H1 (cell line): ENCODE data around the gene CXCL11. TPM values are rescaled to one million over a fixed set of nuclear protein-coding genes. Genes with fewer than 3 reads are reported as not detected.

ENCODE experiments used
- CTCF ChIA-PET: fragments of 300-600 bp; sonication (Branson Sonifier 250); formaldehyde crosslinking; loops from one replicate; lab custom pipeline; 2021; ENCODE audit not compliant: partially characterized antibody; lab: Charles Lee
- POLR2A ChIA-PET: fragments of 300-600 bp; sonication (Branson Sonifier 250); formaldehyde crosslinking; loops from one replicate; lab custom pipeline; 2021; ENCODE audit warnings: inconsistent platforms; ENCODE audit not compliant: partially characterized antibody; lab: Charles Lee
- DNase-seq, 2 experiments: peaks; one replicate each; pipeline versions ENCODE4 v3.0.0 to v3.0.0-alpha.2; 2010 to 2022; ENCODE audit warnings: low spot score in 2 of 2, low read depth in 1 of 2, mixed read lengths in 1 of 2
- FAIRE-seq: peaks from 2 replicates; lab custom pipeline; 2011; peaks lifted over from hg19 to GRCh38; lab: Jason Lieb, UNC
- H2AFZ ChIP-seq: 2 replicates; pipeline ENCODE4 v1.8.1; 2012; ENCODE audit warnings: low read length, inconsistent platforms
- H2AK5ac ChIP-seq: 2 replicates; pipeline ENCODE4 v1.6.1; 2013; ENCODE audit warnings: low read depth, low read length
- H2BK120ac ChIP-seq: replicated peaks from 2 replicates; pipeline ENCODE3; 2013; ENCODE audit warnings: low read depth, low read length, inconsistent platforms
- H2BK12ac ChIP-seq: 2 replicates; pipeline ENCODE4 v1.6.1; 2013; ENCODE audit warnings: low read depth, low read length
- H2BK15ac ChIP-seq: 2 replicates; pipeline ENCODE4 v1.6.1; 2013; ENCODE audit warnings: low read length
- H2BK20ac ChIP-seq: 2 replicates; pipeline ENCODE4 v1.6.1; 2013; ENCODE audit warnings: low read length
- H2BK5ac ChIP-seq: 2 replicates; pipeline ENCODE4 v1.6.1; 2013; ENCODE audit warnings: low read depth, low read length
- H3K14ac ChIP-seq: 2 replicates; pipeline ENCODE4 v1.6.1; 2013; ENCODE audit warnings: inconsistent platforms; ENCODE audit not compliant: insufficient read length
- H3K18ac ChIP-seq: 2 replicates; pipeline ENCODE4 v1.6.1; 2013; ENCODE audit warnings: low read length; ENCODE audit errors: extremely low read depth
- H3K23ac ChIP-seq: 2 replicates; pipeline ENCODE4 v1.6.1; 2013; ENCODE audit warnings: inconsistent platforms; ENCODE audit not compliant: insufficient read length
- H3K23me2 ChIP-seq: 2 replicates; pipeline ENCODE4 v1.6.1; 2013; ENCODE audit warnings: low read depth, low read length
- H3K27ac ChIP-seq: 2 replicates; pipeline ENCODE4 v1.6.1; 2011; ENCODE audit warnings: low read depth, low read length, inconsistent platforms
- H3K27me3 ChIP-seq, 4 experiments: replicated peaks in 1 of 4; 1 replicate in 1 of 4; 2 replicates in 3 of 4; pipeline versions ENCODE4 v1.6.1 to v1.8.1; 2011 to 2013; ENCODE audit warnings: low read length in 3 of 4, mild to moderate bottlenecking in 3 of 4, inconsistent platforms in 2 of 4, mixed read lengths in 2 of 4, moderate library complexity in 1 of 4; ENCODE audit not compliant: control insufficient read depth in 3 of 4, insufficient read depth in 3 of 4; ENCODE audit errors: extremely low read depth in 1 of 4
- H3K36me3 ChIP-seq, 4 experiments: 2 replicates each; pipeline versions ENCODE4 v1.6.1 to v1.8.1; 2011 to 2013; ENCODE audit warnings: mild to moderate bottlenecking in 4 of 4, low read length in 3 of 4, moderate library complexity in 2 of 4, control low read depth in 1 of 4, inconsistent platforms in 1 of 4; ENCODE audit not compliant: insufficient read depth in 4 of 4, control insufficient read depth in 2 of 4
- H3K4ac ChIP-seq: replicated peaks from 2 replicates; pipeline ENCODE3; 2013; ENCODE audit warnings: low read length, low read depth, mixed read lengths, inconsistent platforms; ENCODE audit not compliant: insufficient read length
- H3K4me1 ChIP-seq, 4 experiments: replicated peaks in 1 of 4; 1 replicate in 1 of 4; 2 replicates in 3 of 4; pipeline versions ENCODE4 v1.6.1 to v1.8.1; 2011 to 2013; ENCODE audit warnings: low read length in 3 of 4, inconsistent platforms in 2 of 4, mixed read lengths in 1 of 4; ENCODE audit not compliant: insufficient read depth in 4 of 4, control insufficient read depth in 3 of 4
- H3K4me2 ChIP-seq, 2 experiments: 2 replicates each; pipeline versions ENCODE4 v1.6.1 to v1.8.1; 2011 to 2013; ENCODE audit warnings: low read depth in 2 of 2, low read length in 2 of 2, control low read depth in 1 of 2, inconsistent platforms in 1 of 2, mild to moderate bottlenecking in 1 of 2; ENCODE audit not compliant: insufficient read depth in 1 of 2
- H3K4me3 ChIP-seq, 4 experiments: fragments of 200-600, 300-600 bp in 1 of 4; sonication (generic), shearing (Covaris generic), sonication (Bioruptor Twin) in 1 of 4; 2 replicates each; pipeline versions ENCODE4 v1.5.1 to v1.8.1; 2011 to 2016; ENCODE audit warnings: low read length in 4 of 4, low read depth in 3 of 4, control low read depth in 2 of 4, inconsistent platforms in 2 of 4, mild to moderate bottlenecking in 2 of 4, mixed read lengths in 1 of 4, moderate library complexity in 1 of 4; ENCODE audit not compliant: insufficient read depth in 2 of 4; ENCODE audit errors: extremely low read depth in 1 of 4
- H3K56ac ChIP-seq: replicated peaks from 2 replicates; pipeline ENCODE3; 2013; ENCODE audit warnings: low read depth, mild to moderate bottlenecking, mixed read lengths, low read length, inconsistent platforms; ENCODE audit not compliant: insufficient read length
- H3K79me1 ChIP-seq: 2 replicates; pipeline ENCODE4 v1.6.1; 2013; ENCODE audit warnings: low read depth, low read length, control low read depth
- H3K79me2 ChIP-seq, 2 experiments: 2 replicates each; pipeline versions ENCODE4 v1.6.1 to v1.8.1; 2012 to 2013; ENCODE audit warnings: low read length in 2 of 2, mild to moderate bottlenecking in 2 of 2, inconsistent platforms in 1 of 2; ENCODE audit not compliant: insufficient read depth in 2 of 2, control insufficient read depth in 1 of 2
- H3K9ac ChIP-seq, 4 experiments: replicated peaks in 1 of 4; 1 replicate in 1 of 4; 2 replicates in 3 of 4; pipeline versions ENCODE4 v1.6.1 to v1.8.1; 2011 to 2013; ENCODE audit warnings: low read depth in 3 of 4, low read length in 3 of 4, control low read depth in 2 of 4, mild to moderate bottlenecking in 2 of 4, moderate library complexity in 2 of 4, inconsistent platforms in 1 of 4; ENCODE audit errors: extremely low read depth in 1 of 4
- H3K9me3 ChIP-seq, 2 experiments: 2 replicates each; pipeline versions ENCODE4 v1.6.1 to v1.8.1; 2012 to 2013; ENCODE audit warnings: mild to moderate bottlenecking in 2 of 2, moderate library complexity in 2 of 2, control low read depth in 1 of 2, inconsistent platforms in 1 of 2, low read depth in 1 of 2, low read length in 1 of 2, mixed read lengths in 1 of 2; ENCODE audit not compliant: insufficient read depth in 2 of 2
- H4K20me1 ChIP-seq, 2 experiments: replicated peaks in 1 of 2; 2 replicates each; pipeline versions ENCODE3 to v1.8.1; 2011 to 2013; ENCODE audit warnings: inconsistent platforms in 2 of 2, low read length in 2 of 2, mild to moderate bottlenecking in 1 of 2; ENCODE audit not compliant: insufficient read depth in 2 of 2, control insufficient read depth in 1 of 2
- H4K5ac ChIP-seq: 2 replicates; pipeline ENCODE4 v1.6.1; 2013; ENCODE audit warnings: low read length, low read depth, mixed read lengths, inconsistent platforms; ENCODE audit not compliant: insufficient read length
- H4K8ac ChIP-seq: 2 replicates; pipeline ENCODE4 v1.8.0; 2013; ENCODE audit warnings: mild to moderate bottlenecking, moderate library complexity, low read length, inconsistent platforms; ENCODE audit not compliant: insufficient read depth; ENCODE audit errors: extremely low read depth
- H4K91ac ChIP-seq: replicated peaks from 2 replicates; pipeline ENCODE3; 2013; ENCODE audit warnings: low read length, mixed read lengths, inconsistent platforms; ENCODE audit not compliant: insufficient read length
- CBX8 ChIP-seq: fragments of 300-800, 300-1000 bp; sonication (generic); IDR thresholded peaks from 2 replicates; pipeline ENCODE4 v1.7.1; 2016; ENCODE audit warnings: low read depth, low read length, borderline replicate concordance
- CEBPB ChIP-seq: IDR thresholded peaks from 2 replicates; pipeline ENCODE4 v1.6.1; 2012; ENCODE audit warnings: low read depth, low read length
- EZH2 ChIP-seq: fragments of 200-600 bp; sonication (generic); IDR thresholded peaks from 2 replicates; pipeline ENCODE4 v1.7.1; 2012; ENCODE audit warnings: low read depth, mild to moderate bottlenecking, moderate library complexity, low read length, inconsistent platforms; ENCODE audit not compliant: severe bottlenecking
- SIX5 ChIP-seq: IDR thresholded peaks from 2 replicates; pipeline ENCODE4 v1.6.1; 2011; ENCODE audit warnings: mild to moderate bottlenecking, low read depth, low read length
- SP1 ChIP-seq: IDR thresholded peaks from 2 replicates; pipeline ENCODE4 v1.6.1; 2011; ENCODE audit warnings: low read depth, low read length
- SRF ChIP-seq: IDR thresholded peaks from 2 replicates; pipeline ENCODE4 v1.6.1; 2011; ENCODE audit warnings: mild to moderate bottlenecking, low read depth, low read length, moderate library complexity
- TBP ChIP-seq: IDR thresholded peaks from 2 replicates; pipeline ENCODE4 v1.6.1; 2011; ENCODE audit warnings: low read depth, low read length, improper control_type of control experiment
- WGBS, 2 experiments: shearing (Covaris generic) in 1 of 2; methylation state at CpG; one replicate each; pipeline versions ENCODE4 v1.1.6 to v1.1.7; 2013 to 2015; ENCODE audit warnings: low lambda C conversion rate in 2 of 2, mixed read lengths in 2 of 2, inconsistent platforms in 1 of 2, low coverage in 1 of 2, missing lambda C conversion rate in 1 of 2; ENCODE audit not compliant: insufficient replicate concordance in 2 of 2, insufficient coverage in 1 of 2, insufficient read length in 1 of 2; ENCODE audit errors: extremely low coverage in 1 of 2, missing lambda C conversion rate in 1 of 2; 5-methylcytosine and 5-hydroxymethylcytosine counted together
- polyA plus RNA-seq, 7 experiments: library from polyadenylated mRNA; depleted of rRNA in 3 of 7; stranded (reverse) in 5 of 7; unstranded in 2 of 7; fragments of >200 nt in 5 of 7; fragments of 200-250 nt in 2 of 7; gene quantifications; 1 replicate in 5 of 7; 2 replicates in 1 of 7; 4 replicates in 1 of 7; pipeline versions ENCODE4 v1.2.1 to v1.2.3, GENCODE V29; 2011 to 2013; ENCODE audit warnings: missing spikeins in 2 of 7, mixed read lengths in 2 of 7
- total RNA-seq: library from RNA; stranded (reverse); fragmentation: NEBNext Ultra II Directional; extraction: Animal tissue kit (Norgen Biotek cat#: 25700); gene quantifications from 2 replicates; pipeline ENCODE4 v1.2.1, GENCODE V29; 2021

CXCL11 gene
- total and polyA plus RNA-seq, 2 of the 8 experiments (the other 6 are each of a cell fraction or from before 2014, with no cell fraction given): 0.18 TPM; not detected in 1

DNA sequence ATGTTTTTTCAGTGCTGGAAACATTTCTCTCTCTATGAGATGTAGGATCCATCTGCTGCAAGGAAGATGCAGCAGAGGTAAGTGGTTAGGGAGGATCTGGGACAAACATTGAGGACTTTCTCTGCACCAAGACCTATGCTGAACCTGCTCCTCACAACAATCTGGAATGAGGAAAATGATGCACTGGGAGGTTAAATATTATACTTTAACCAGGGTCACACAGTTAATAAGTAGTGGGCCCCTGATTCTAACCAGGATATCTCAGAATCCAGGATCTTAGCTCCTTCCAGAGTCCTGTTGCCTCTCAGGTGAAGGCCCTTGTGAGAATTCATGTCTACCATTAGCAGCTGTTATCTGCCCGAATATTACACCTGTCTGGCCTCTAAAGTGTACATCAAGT lies 35.6 kb downstream of the CXCL11 start:
- H2BK15ac ChIP-seq: no peak overlapping the region
- CTCF ChIA-PET: interaction anchor here (0.6 to 2.8 kb wide), 4 partner anchors 66 to 1232 kb away, joined by 3 to 13 read pairs (median 4); no protein-coding TSS in a partner anchor
- H3K56ac ChIP-seq: no peak overlapping the region
- TF ChIP-seq SIX5 (no peak), CBX8 (no peak), TBP (no peak), EZH2 (no peak), SRF (no peak), CEBPB (no peak), SP1 (no peak)
- H3K36me3 ChIP-seq: no peaks in the 10 kb centered on the region
- no peak overlapping the region for H4K5ac ChIP-seq
- H3K9me3 ChIP-seq: no peaks in the 10 kb centered on the region
- no peaks in the 10 kb centered on the region for H3K4me1 ChIP-seq
- H3K23ac ChIP-seq: no peak overlapping the region
- H3K23me2 ChIP-seq: no peaks in the 10 kb centered on the region
- H3K27me3 ChIP-seq: no peaks in the 10 kb centered on the region
- DNase-seq: no peak
- no peak overlapping the region for H4K8ac ChIP-seq
- no peak overlapping the region for H2AFZ ChIP-seq
- H2AK5ac ChIP-seq: no peak overlapping the region
- H4K91ac ChIP-seq: no peak overlapping the region
- no peaks in the 10 kb centered on the region for H4K20me1 ChIP-seq
- no peak overlapping the region for H3K18ac ChIP-seq
- H3K79me2 ChIP-seq: no peaks in the 10 kb centered on the region
- H2BK12ac ChIP-seq: no peak overlapping the region
- no peak overlapping the region for H3K4ac ChIP-seq
- no peaks in the 10 kb centered on the region for H3K79me1 ChIP-seq
- no peak overlapping the region for H3K27ac ChIP-seq
- H3K9ac ChIP-seq: no peak overlapping the region
- no peak overlapping the region for H2BK20ac ChIP-seq
- H2BK5ac ChIP-seq: no peak overlapping the region
- no peak overlapping the region for H3K4me3 ChIP-seq
- WGBS, 2 experiments: 81% methylated on average over 1 of the region's 1 CpG; no CpG with 5 or more reads in 1 of the 2 experiments
- H3K14ac ChIP-seq: no peak overlapping the region
- H2BK120ac ChIP-seq: no peak overlapping the region
- FAIRE-seq: no peak
- no peak overlapping the region for H3K4me2 ChIP-seq
- POLR2A ChIA-PET: no interaction called here
